Transverse colon (tissue), 4 donors: Measurements from ENCODE around the gene MAGI2. TPM values are rescaled to one million over a fixed set of nuclear protein-coding genes. Genes with fewer than 3 reads are reported as not detected.

ENCODE experiments used
- DNase-seq: peaks from one replicate; pipeline ENCODE4 v3.0.0-alpha.2; 2019
- H3K27ac ChIP-seq, 4 donors: fragments of 200-600 bp; sonication (generic); 2 replicates each; pipeline ENCODE4 v1.5.1; 2016 to 2018; ENCODE audit warnings: inconsistent platforms in 4 of 4
- H3K27me3 ChIP-seq: fragments of 200-600 bp; sonication (generic); 2 replicates; pipeline ENCODE4 v1.5.1; 2017; ENCODE audit warnings: inconsistent platforms
- H3K36me3 ChIP-seq, 4 donors: fragments of 200-600 bp; sonication (generic); 2 replicates each; pipeline ENCODE4 v1.5.1; 2017 to 2019; ENCODE audit warnings: inconsistent platforms in 4 of 4
- H3K4me1 ChIP-seq, 4 donors: fragments of 200-600 bp; sonication (generic); 2 replicates each; pipeline ENCODE4 v1.5.1; 2017 to 2020; ENCODE audit warnings: inconsistent platforms in 4 of 4
- H3K4me3 ChIP-seq, 4 donors: fragments of 200-600 bp; sonication (generic); 1 replicate in 1 of 4; 2 replicates in 3 of 4; pipeline versions ENCODE4 v1.5.1 to v1.6.1; 2017 to 2019; ENCODE audit warnings: inconsistent platforms in 4 of 4
- H3K9me3 ChIP-seq, 2 donors: fragments of 200-600 bp; sonication (generic); 2 replicates each; pipeline ENCODE4 v1.5.1; 2017 to 2019; ENCODE audit warnings: inconsistent platforms in 2 of 2
- EP300 ChIP-seq: sonication (generic); formaldehyde crosslinking; IDR thresholded peaks from one replicate; pipeline ENCODE4 v1.6.1; 2017; ENCODE audit warnings: antibody characterized with exemption, low read depth
- POLR2A ChIP-seq: fragments of 450-650 bp; IDR thresholded peaks from one replicate; pipeline ENCODE4 v1.6.1; 2016; ENCODE audit warnings: antibody characterized with exemption, mild to moderate bottlenecking, moderate library complexity
- POLR2AphosphoS5 ChIP-seq, 3 donors: sonication (generic); formaldehyde crosslinking; IDR thresholded peaks; one replicate each; pipeline ENCODE4 v1.6.1; 2016; ENCODE audit warnings: antibody characterized with exemption in 3 of 3
- WGBS, 2 donors: methylation state at CpG; one replicate each; pipeline ENCODE4 v1.1.5; 2018; ENCODE audit warnings: low coverage in 1 of 2; 5-methylcytosine and 5-hydroxymethylcytosine counted together
- in situ Hi-C, 4 donors: fragments of 200-750 bp; cut with MboI; loops; one replicate each; pipeline versions ENCODE4 v1.15.0 to v1.15.1; 2017; ENCODE audit warnings: low sequenced_read_pairs in 3 of 4, low pct_ligation_motif_present in 1 of 4, low pct_unique_long_range_greater_than_20kb in 1 of 4
- intact Hi-C: fragments of 100-400 bp; cut with DNase I; formaldehyde crosslinking; loops from one replicate; pipeline ENCODE4 v1.15.1; 2023; ENCODE audit warnings: low total_unique reads
- total RNA-seq, 4 donors: library from RNA; depleted of rRNA; stranded (reverse); fragments of >200 nt; gene quantifications; one replicate each; pipeline ENCODE4 v1.1.0, GENCODE V29; 2016
- TF ChIP-seq, protein P1 (sequence below), 5 experiments: fragments of 200-600 bp in 3 of 5; fragments of 450-650 bp in 2 of 5; sonication (generic) in 3 of 5; IDR thresholded peaks; 1 replicate in 2 of 5; 2 replicates in 3 of 5; pipeline ENCODE4 v1.5.1; 2016 to 2017; ENCODE audit warnings: antibody characterized with exemption in 5 of 5, inconsistent platforms in 3 of 5, mild to moderate bottlenecking in 2 of 5, moderate library complexity in 1 of 5

MAGI2 gene
- total RNA-seq, 4 donors from 2014 or later, result 1.6 to 9.7 (median 4.1) TPM

DNA sequence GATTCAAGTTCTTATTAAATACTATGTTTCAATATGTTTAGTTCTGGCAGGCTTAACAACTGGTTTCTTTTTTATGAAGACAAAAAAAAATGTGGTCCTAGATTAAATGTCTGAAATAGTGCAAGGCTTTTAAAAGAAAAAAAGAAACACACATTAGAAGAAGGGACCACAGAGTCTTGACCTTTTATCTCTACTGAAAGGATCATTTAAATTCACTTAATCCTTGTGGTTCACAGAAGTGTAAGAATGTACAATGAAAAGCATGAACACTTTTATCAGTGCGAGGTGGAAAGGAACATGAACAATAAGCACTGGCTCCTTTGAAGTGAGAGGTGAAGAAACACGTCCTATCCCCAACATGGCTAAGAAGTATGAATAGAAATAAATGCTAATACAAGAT, 765.1 kb downstream of the MAGI2 start:
- intact Hi-C loops, result no loop called here
- Histone ChIP-seq H3K9me3 (no peaks in the 10 kb centered on the region), H3K4me1 (no peaks in the 10 kb centered on the region), H3K36me3 (no peaks in the 10 kb centered on the region), H3K27me3 (no peaks in the 10 kb centered on the region), H3K27ac (no peak overlapping the region), H3K4me3 (no peak overlapping the region)
- TF ChIP-seq EP300 (no peak), POLR2AphosphoS5 (IDR thresholded peaks at IDR 0.05) (no peak), POLR2A (no peak)
- TF ChIP-seq, protein P1, sequence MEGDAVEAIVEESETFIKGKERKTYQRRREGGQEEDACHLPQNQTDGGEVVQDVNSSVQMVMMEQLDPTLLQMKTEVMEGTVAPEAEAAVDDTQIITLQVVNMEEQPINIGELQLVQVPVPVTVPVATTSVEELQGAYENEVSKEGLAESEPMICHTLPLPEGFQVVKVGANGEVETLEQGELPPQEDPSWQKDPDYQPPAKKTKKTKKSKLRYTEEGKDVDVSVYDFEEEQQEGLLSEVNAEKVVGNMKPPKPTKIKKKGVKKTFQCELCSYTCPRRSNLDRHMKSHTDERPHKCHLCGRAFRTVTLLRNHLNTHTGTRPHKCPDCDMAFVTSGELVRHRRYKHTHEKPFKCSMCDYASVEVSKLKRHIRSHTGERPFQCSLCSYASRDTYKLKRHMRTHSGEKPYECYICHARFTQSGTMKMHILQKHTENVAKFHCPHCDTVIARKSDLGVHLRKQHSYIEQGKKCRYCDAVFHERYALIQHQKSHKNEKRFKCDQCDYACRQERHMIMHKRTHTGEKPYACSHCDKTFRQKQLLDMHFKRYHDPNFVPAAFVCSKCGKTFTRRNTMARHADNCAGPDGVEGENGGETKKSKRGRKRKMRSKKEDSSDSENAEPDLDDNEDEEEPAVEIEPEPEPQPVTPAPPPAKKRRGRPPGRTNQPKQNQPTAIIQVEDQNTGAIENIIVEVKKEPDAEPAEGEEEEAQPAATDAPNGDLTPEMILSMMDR (IDR thresholded peaks at IDR 0.05), result no peak
- no peak for DNase-seq
- in situ Hi-C loops, result no loop called here
- 71 to 80% methylated on average over 2 of the region's 2 CpGs for WGBS, 2 donors

- Histone ChIP-seq H3K27me3 (no peaks in the 10 kb centered on the region), H3K4me3 (no peak overlapping the region), H3K36me3 (no peaks in the 10 kb centered on the region), H3K27ac (no peak overlapping the region), H3K4me1 (no peaks in the 10 kb centered on the region), H3K9me3 (no peaks in the 10 kb centered on the region)
- TF ChIP-seq POLR2A (no peak), EP300 (no peak), POLR2AphosphoS5 (IDR thresholded peaks at IDR 0.05) (no peak)
- TF ChIP-seq, protein P1 (IDR thresholded peaks at IDR 0.05), result no peak
- no peak for DNase-seq
- in situ Hi-C loops, result no loop called here
- WGBS, 2 donors, result 74 to 77% methylated on average over 6 of the region's 6 CpGs
- intact Hi-C loops, result no loop called here
Observed at GRCh38 chr7:78686189-78686588, 767.3 kb downstream of the MAGI2 start.

GRCh38 chr7:78684201-78684600, 769.3 kb downstream of the MAGI2 start:
- TF ChIP-seq EP300 (no peak), POLR2AphosphoS5 (IDR thresholded peaks at IDR 0.05) (no peak), POLR2A (no peak)
- TF ChIP-seq, protein P1 (IDR thresholded peaks at IDR 0.05), result no peak
- no peak for DNase-seq
- in situ Hi-C loops (no loop called here), intact Hi-C loops (no loop called here)
- WGBS, 2 donors, result 50 to 62% methylated on average over 1 of the region's 1 CpG
- Histone ChIP-seq H3K27ac (no peak overlapping the region), H3K4me1 (no peaks in the 10 kb centered on the region), H3K4me3 (no peak overlapping the region), H3K9me3 (no peaks in the 10 kb centered on the region), H3K27me3 (no peaks in the 10 kb centered on the region), H3K36me3 (no peaks in the 10 kb centered on the region)

DNA sequence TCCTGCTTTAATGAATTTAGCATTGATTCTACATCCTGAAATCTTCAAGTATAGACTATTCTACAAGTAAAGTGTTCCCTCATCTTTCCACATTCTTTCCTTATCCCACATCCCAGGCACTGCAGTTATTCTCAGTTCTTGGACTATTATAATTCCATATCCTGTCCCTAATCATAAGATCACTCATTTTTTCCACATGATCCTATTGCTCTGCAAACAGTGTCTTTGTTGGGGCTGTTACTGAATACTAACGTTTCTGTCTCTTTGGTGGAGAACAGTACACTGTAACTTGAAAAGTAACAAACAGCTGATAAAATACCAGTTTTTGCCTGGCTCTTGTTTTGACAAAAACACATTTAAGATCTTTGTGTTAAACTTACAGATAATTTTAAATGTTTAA, 769.9 kb downstream of the MAGI2 start:
- intact Hi-C loops, result no loop called here
- in situ Hi-C loops, result no loop called here
- Histone ChIP-seq H3K4me3 (no peak overlapping the region), H3K9me3 (no peaks in the 10 kb centered on the region), H3K27ac (no peak overlapping the region), H3K36me3 (no peaks in the 10 kb centered on the region), H3K4me1 (no peaks in the 10 kb centered on the region), H3K27me3 (no peaks in the 10 kb centered on the region)
- DNase-seq, result no peak
- WGBS, 2 donors, result 33 to 58% methylated on average over 1 of the region's 1 CpG
- TF ChIP-seq POLR2A (no peak), POLR2AphosphoS5 (IDR thresholded peaks at IDR 0.05) (no peak), EP300 (no peak)
- TF ChIP-seq, protein P1 (IDR thresholded peaks at IDR 0.05), result no peak
